BE2C (cell line): ENCODE measurements around the gene COG3.
A peak's percentile ranks its signal among the peaks of the same experiment; 100 is the strongest.

Experiments
- DNase-seq: peaks from one replicate; pipeline ENCODE4 v3.0.0-alpha.2; 2020
- H3K27me3 ChIP-seq: fragments of 250-450 bp; sonication (Bioruptor Pico); 2 replicates; pipeline ENCODE4 v1.5.1; 2020; ENCODE audit warnings: mild to moderate bottlenecking
- H3K36me3 ChIP-seq: fragments of 250-450 bp; sonication (Bioruptor Pico); 2 replicates; pipeline ENCODE4 v1.5.1; 2020; ENCODE audit warnings: mild to moderate bottlenecking
- H3K4me1 ChIP-seq: fragments of 250-450 bp; sonication (Bioruptor Pico); 2 replicates; pipeline ENCODE4 v1.5.1; 2020
- H3K4me3 ChIP-seq: 2 replicates; pipeline ENCODE4 v1.5.1; 2011; ENCODE audit warnings: low read depth, low read length
- H3K9me3 ChIP-seq: fragments of 250-450 bp; sonication (Bioruptor Pico); 2 replicates; pipeline ENCODE4 v1.5.1; 2020
- TF ChIP-seq, protein P1 (sequence below): IDR thresholded peaks from 2 replicates; pipeline ENCODE4 v1.5.1; 2012; ENCODE audit warnings: mild to moderate bottlenecking, low read depth, low read length

Gene COG3

GRCh38 chr13:45541806-45542205 is 77.1 kb downstream of the COG3 start:
- TF ChIP-seq, protein P1, sequence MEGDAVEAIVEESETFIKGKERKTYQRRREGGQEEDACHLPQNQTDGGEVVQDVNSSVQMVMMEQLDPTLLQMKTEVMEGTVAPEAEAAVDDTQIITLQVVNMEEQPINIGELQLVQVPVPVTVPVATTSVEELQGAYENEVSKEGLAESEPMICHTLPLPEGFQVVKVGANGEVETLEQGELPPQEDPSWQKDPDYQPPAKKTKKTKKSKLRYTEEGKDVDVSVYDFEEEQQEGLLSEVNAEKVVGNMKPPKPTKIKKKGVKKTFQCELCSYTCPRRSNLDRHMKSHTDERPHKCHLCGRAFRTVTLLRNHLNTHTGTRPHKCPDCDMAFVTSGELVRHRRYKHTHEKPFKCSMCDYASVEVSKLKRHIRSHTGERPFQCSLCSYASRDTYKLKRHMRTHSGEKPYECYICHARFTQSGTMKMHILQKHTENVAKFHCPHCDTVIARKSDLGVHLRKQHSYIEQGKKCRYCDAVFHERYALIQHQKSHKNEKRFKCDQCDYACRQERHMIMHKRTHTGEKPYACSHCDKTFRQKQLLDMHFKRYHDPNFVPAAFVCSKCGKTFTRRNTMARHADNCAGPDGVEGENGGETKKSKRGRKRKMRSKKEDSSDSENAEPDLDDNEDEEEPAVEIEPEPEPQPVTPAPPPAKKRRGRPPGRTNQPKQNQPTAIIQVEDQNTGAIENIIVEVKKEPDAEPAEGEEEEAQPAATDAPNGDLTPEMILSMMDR = no peak

DNA sequence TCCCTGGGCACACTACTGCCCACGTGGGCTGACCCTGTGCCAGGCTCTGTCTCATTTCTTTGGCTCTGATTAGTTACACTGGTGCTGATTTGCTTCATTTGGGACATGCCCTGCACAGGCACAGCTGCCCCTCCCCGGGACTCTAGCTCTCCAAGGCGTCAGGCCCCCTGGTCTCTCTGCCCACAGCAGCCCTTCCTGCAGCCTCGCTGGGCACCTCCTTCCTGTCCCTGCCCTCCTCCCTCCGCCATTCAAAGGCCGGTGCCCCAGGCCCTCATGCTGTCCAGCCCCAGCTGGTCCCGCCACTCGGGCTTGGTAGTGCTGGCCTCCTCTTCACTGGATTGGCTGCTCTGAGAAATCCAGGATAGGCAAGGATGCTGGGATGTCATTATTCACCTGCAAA is 77.7 kb downstream of the COG3 start:
- no peaks in the 10 kb centered on the region for H3K9me3 ChIP-seq
- H3K4me1 ChIP-seq = 0 out of 2 replicates have a peak, but pooled peaks cover 2% of the 10 kb centered on the region
- no peaks in the 10 kb centered on the region for H3K27me3 ChIP-seq
- H3K4me3 ChIP-seq = no peak overlapping the region
- peak; percentile 16 for DNase-seq
- H3K36me3 ChIP-seq = no peaks in the 10 kb centered on the region
- TF ChIP-seq, protein P1 = no peak

More at GRCh38 chr13:45541806-45542205, 77.1 kb downstream of the COG3 start:
- Histone ChIP-seq H3K27me3 (no peaks in the 10 kb centered on the region), H3K4me3 (no peak overlapping the region), H3K9me3 (no peaks in the 10 kb centered on the region), H3K4me1 (0 out of 2 replicates have a peak, but pooled peaks cover 2% of the 10 kb centered on the region), H3K36me3 (no peaks in the 10 kb centered on the region)
- DNase-seq = no peak

GRCh38 chr13:45542878-45543277 is 78.1 kb downstream of the COG3 start:
- Histone ChIP-seq H3K4me1 (0 out of 2 replicates have a peak, but pooled peaks cover 2% of the 10 kb centered on the region), H3K27me3 (no peaks in the 10 kb centered on the region)
- TF ChIP-seq, protein P1 = no peak

GRCh38 chr13:45544520-45544919 is 79.8 kb downstream of the COG3 start:
- Histone ChIP-seq H3K9me3 (no peaks in the 10 kb centered on the region), H3K36me3 (no peaks in the 10 kb centered on the region), H3K4me3 (no peak overlapping the region), H3K4me1 (0 out of 2 replicates have a peak, but pooled peaks cover 2% of the 10 kb centered on the region), H3K27me3 (no peaks in the 10 kb centered on the region)
- DNase-seq = no peak
- TF ChIP-seq, protein P1 = 0 out of 2 replicates have a peak, but pooled peaks have one; percentile 3

More at GRCh38 chr13:45542878-45543277, 78.1 kb downstream of the COG3 start:
- Histone ChIP-seq H3K36me3 (no peaks in the 10 kb centered on the region), H3K4me3 (no peak overlapping the region), H3K9me3 (no peaks in the 10 kb centered on the region)
- peak; percentile 37 for DNase-seq

DNA sequence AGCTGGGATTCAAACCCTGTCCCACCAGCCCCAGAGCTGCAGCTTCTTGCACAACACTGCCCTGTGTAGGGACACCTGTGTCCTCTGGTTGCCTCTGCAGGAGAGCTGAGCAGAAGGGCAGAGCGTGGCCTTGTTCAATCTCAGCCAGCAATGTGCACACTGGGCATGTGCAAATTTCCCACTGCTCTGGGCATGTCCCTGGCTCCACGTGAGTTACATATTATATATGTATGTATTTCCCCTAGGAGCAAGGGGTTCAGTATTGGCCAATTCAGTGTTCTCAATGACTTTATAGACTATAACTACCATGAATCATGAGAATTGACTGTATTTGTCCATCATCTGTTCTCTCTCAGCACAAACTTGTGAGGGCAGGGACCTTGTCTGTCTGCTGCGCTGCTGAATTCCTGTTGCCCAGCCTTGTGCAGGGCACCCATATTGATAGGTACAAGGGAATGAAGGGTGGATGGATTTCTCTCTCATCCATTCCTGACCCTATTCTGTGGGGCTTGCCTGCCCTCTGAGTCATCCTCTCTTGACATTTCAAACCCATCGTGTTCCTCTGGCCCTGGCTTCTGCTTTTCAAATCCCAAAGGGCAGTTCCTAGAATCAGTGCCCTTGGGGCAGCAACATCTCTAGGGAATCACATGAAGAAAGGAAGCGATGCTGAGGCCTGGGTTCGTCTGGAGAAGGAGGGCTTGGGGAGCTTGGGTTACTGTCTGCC is 81.1 kb downstream of the COG3 start:
- TF ChIP-seq, protein P1 = no peak
- 0 out of 2 replicates have a peak, but pooled peaks cover 2% of the 10 kb centered on the region for H3K4me1 ChIP-seq
- no peak for DNase-seq

GRCh38 chr13:45546410-45546765 is 81.6 kb downstream of the COG3 start:
- Histone ChIP-seq H3K4me1 (0 out of 2 replicates have a peak, but pooled peaks cover 2% of the 10 kb centered on the region), H3K36me3 (no peaks in the 10 kb centered on the region), H3K9me3 (no peaks in the 10 kb centered on the region), H3K4me3 (no peak overlapping the region), H3K27me3 (no peaks in the 10 kb centered on the region; the same call in 1 of the 2 replicates)
- TF ChIP-seq, protein P1 = no peak
- DNase-seq = no peak

More for the DNA sequence above, 81.1 kb downstream of the COG3 start:
- Histone ChIP-seq H3K4me3 (no peak overlapping the region), H3K36me3 (no peaks in the 10 kb centered on the region), H3K27me3 (no peaks in the 10 kb centered on the region; the same call in 1 of the 2 replicates), H3K9me3 (no peaks in the 10 kb centered on the region)
